Measurements from ENCODE around the gene ZNG1F. TPM values are rescaled to one million over a fixed set of nuclear protein-coding genes. Genes with fewer than 3 reads are reported as not detected.
"Not testable (repeated sequence)": the region's sequence is repeated elsewhere in the genome, so short reads cannot be mapped to it uniquely, and the experiment has no call there.

The ZNG1F gene
- total RNA-seq, 4 donors from 2014 or later: 0.59 to 3.2 (median 2.3) TPM

- H3K36me3 ChIP-seq; H3K4me1 ChIP-seq; ATAC-seq; intact Hi-C loops (cut with DNase I; ENCODE audit: low total_unique reads); in situ Hi-C loops (cut with MboI; ENCODE audit: low sequenced_read_pairs in 4 of 4); DNase-seq; H3K4me3 ChIP-seq; H3K27ac ChIP-seq; H3K27me3 ChIP-seq; H3K9me3 ChIP-seq: not testable (repeated sequence)
Measured at GRCh38 chr9:41105557-41106253, 83.4 kb downstream of the ZNG1F start.

GRCh38 chr9:41104542-41104941 lies 84.6 kb downstream of the ZNG1F start:
- in situ Hi-C loops (cut with MboI; ENCODE audit: low sequenced_read_pairs in 4 of 4); ATAC-seq; H3K27ac ChIP-seq; DNase-seq; H3K4me1 ChIP-seq; intact Hi-C loops (cut with DNase I; ENCODE audit: low total_unique reads); H3K9me3 ChIP-seq; H3K27me3 ChIP-seq; H3K4me3 ChIP-seq; H3K36me3 ChIP-seq: not testable (repeated sequence)

DNA sequence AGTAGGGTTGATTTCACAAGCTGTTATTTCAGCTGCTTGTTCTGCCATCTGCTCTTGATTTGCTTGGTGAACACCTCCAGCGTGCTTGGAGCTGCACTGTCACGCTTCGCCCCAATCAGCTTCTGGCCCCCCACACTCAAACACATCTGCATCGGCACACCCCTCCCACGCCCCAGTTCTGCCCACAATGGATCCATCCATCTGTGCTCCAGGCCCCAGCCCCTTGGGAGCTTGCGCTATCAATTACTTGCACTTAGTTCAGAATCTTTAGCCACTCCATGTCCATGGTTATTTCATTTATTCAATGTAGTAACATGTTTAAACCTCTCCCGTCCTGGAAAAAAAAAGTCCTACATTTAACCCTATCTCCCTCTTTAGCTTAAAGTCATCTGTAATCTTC lies 88.6 kb downstream of the ZNG1F start:
- DNase-seq; in situ Hi-C loops (cut with MboI; ENCODE audit: low sequenced_read_pairs in 4 of 4); intact Hi-C loops (cut with DNase I; ENCODE audit: low total_unique reads): not testable (repeated sequence)

DNA sequence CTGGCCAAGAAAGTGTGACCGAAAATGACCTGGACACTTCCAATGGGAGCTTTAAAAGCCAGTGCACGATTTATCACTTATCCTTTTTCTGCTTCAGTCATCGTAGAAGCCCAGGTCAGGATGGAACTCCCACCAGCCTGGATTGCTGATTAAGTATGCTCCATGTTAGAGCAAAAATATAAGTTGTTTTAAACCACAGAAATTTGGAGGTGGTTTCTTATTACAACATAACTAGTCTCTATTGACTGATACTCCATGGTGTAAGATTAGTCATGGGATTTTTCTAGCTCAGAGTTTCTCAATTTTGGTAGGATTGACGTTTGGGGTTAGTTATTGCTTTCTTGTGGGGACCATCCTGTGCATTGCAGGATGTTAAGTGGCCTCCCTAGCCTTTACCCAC lies 90.4 kb downstream of the ZNG1F start:
- ATAC-seq; H3K9me3 ChIP-seq; intact Hi-C loops (cut with DNase I; ENCODE audit: low total_unique reads); DNase-seq; H3K27me3 ChIP-seq; H3K36me3 ChIP-seq; H3K4me1 ChIP-seq; in situ Hi-C loops (cut with MboI; ENCODE audit: low sequenced_read_pairs in 4 of 4); H3K4me3 ChIP-seq; H3K27ac ChIP-seq: not testable (repeated sequence)

More for the DNA sequence above, 88.6 kb downstream of the ZNG1F start:
- not testable (repeated sequence) for H3K4me1 ChIP-seq, H3K36me3 ChIP-seq, H3K9me3 ChIP-seq, H3K4me3 ChIP-seq, H3K27me3 ChIP-seq, H3K27ac ChIP-seq, ATAC-seq

- in situ Hi-C loops (cut with MboI; ENCODE audit: low sequenced_read_pairs in 4 of 4); H3K36me3 ChIP-seq: not testable (repeated sequence)
Measured at GRCh38 chr9:41095060-41095459, 94.1 kb downstream of the ZNG1F start.

DNA sequence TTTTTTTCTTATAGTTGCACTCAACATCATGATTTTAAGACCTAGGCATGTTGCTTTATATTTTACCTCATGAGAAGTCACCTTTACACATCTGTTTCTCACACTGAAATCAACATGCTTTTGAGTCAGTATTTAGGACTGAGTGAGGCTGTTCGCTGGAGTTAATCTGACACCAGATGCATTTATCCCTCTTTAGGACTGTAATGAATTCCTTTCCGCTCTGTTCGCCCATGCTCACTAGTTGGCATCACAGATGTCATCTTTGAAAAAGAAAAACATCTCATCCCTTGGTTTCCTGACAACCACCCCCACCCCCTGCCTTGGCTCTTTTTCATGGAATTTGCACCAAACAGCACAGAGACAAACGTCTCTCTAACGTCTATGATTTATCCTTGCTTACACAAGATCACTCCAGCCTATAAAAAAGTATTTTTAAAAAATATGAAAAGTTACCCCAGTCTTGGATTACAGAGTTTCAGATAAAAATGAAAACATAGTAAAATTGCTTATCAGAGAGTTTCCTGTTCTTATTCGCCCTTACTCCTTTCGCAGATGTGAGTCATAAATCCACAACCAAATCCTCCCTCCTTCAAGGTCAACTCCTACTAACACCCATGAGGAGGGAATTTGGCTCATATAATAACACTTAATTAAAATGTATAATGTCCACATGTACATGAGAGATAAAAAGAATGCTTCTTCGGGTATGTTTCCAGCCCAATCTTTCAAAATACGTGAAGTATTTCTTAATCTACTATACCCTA lies 94.9 kb downstream of the ZNG1F start:
- in situ Hi-C loops (cut with MboI; ENCODE audit: low sequenced_read_pairs in 4 of 4); DNase-seq; H3K36me3 ChIP-seq; H3K4me3 ChIP-seq; H3K9me3 ChIP-seq; H3K4me1 ChIP-seq; intact Hi-C loops (cut with DNase I; ENCODE audit: low total_unique reads); H3K27ac ChIP-seq; H3K27me3 ChIP-seq; ATAC-seq: not testable (repeated sequence)

More at GRCh38 chr9:41095060-41095459, 94.1 kb downstream of the ZNG1F start:
- H3K4me3 ChIP-seq; ATAC-seq; DNase-seq; H3K9me3 ChIP-seq; H3K27ac ChIP-seq; H3K27me3 ChIP-seq; intact Hi-C loops (cut with DNase I; ENCODE audit: low total_unique reads); H3K4me1 ChIP-seq: not testable (repeated sequence)

DNA sequence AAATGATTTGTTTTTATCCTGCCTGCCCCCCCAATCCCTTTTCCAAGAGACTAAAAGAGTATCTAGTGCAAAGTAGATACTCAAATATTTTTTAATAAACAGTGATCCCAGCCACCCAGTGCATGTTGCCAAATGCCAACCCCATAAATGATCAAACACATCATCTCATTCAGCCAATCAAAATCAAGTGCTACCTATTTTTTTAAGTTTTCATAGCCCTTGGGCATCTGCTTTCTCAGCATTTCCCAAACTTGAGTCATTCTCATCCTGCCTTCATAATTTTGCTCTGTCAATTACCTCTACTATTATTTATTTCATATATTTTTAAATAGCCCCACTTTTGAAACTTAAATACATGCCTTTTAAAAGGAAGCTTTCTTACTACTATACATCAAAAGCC lies 98.2 kb downstream of the ZNG1F start:
- H3K4me3 ChIP-seq; DNase-seq; H3K27ac ChIP-seq; H3K9me3 ChIP-seq; H3K36me3 ChIP-seq; H3K4me1 ChIP-seq; H3K27me3 ChIP-seq; ATAC-seq; in situ Hi-C loops (cut with MboI; ENCODE audit: low sequenced_read_pairs in 4 of 4); intact Hi-C loops (cut with DNase I; ENCODE audit: low total_unique reads): not testable (repeated sequence)

DNA sequence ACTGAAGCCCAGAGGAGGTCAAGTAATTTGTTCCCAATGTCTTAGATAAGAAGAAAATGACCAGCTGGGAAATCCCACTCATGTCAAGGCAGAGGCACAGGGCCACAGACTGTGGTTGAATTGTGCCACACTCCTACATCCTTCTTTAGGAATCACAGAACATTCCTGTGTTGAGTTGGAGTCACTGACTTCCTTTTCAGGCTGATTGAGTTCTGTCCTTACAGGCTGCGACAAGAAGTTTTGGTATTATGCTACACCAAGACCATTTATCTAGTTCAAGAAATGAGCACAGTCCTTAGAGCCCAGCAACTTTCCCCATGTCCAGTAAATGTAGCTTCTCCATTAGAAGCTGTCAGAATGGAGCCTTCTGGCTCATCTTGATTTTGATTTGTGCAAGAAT lies 98.7 kb downstream of the ZNG1F start:
- intact Hi-C loops (cut with DNase I; ENCODE audit: low total_unique reads); in situ Hi-C loops (cut with MboI; ENCODE audit: low sequenced_read_pairs in 4 of 4); H3K4me1 ChIP-seq; H3K9me3 ChIP-seq; H3K27ac ChIP-seq; ATAC-seq; H3K4me3 ChIP-seq; H3K36me3 ChIP-seq; DNase-seq; H3K27me3 ChIP-seq: not testable (repeated sequence)

Measured in gastrocnemius medialis (tissue), 4 donors.